Activated T-cell treated with anti-CD3 and anti-CD28 coated beads for 1 hour (primary cell): ENCODE measurements around the gene NRN1L.
A peak's percentile ranks its signal among the peaks of the same experiment; 100 is the strongest.
"Not testable (repeated sequence)": the region's sequence is repeated elsewhere in the genome, so short reads cannot be mapped to it uniquely, and the experiment has no call there.

Experiments
- DNase-seq: peaks from one replicate; pipeline ENCODE4 v3.0.0-alpha.2; 2020; ENCODE audit warnings: low read depth

NRN1L gene

DNA sequence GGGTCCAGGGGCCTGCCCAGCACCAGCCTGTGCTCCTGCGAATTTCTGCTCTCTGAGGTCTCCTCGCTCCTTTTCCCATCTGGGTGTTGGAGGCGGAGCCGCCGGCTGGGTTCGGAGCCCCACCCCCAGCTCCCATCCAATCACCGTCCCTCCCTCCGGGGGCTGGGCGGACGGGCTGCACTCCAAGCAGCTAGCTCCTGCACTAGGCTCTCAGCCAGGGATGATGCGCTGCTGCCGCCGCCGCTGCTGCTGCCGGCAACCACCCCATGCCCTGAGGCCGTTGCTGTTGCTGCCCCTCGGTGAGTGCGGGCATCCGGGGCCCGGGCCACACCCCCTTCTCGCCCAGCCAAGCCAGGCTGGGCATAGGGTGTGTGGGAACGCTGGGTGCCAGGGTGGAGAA lies at the start of gene NRN1L:
Gene NRN1L, plus strand, starts transcription at position 202 of the 400 bp plus-strand sequence. Its CDS starts 19 bp downstream, at position 221.
- no peak for DNase-seq

- DNase-seq, result not testable (repeated sequence)
Observed at GRCh38 chr16:67837190-67837589, 47.5 kb upstream of the NRN1L start.

- no peak for DNase-seq
Observed at GRCh38 chr16:67837811-67838210, 46.9 kb upstream of the NRN1L start.

- no peak for DNase-seq
Observed at GRCh38 chr16:67841198-67841815, 43.4 kb upstream of the NRN1L start.

DNA sequence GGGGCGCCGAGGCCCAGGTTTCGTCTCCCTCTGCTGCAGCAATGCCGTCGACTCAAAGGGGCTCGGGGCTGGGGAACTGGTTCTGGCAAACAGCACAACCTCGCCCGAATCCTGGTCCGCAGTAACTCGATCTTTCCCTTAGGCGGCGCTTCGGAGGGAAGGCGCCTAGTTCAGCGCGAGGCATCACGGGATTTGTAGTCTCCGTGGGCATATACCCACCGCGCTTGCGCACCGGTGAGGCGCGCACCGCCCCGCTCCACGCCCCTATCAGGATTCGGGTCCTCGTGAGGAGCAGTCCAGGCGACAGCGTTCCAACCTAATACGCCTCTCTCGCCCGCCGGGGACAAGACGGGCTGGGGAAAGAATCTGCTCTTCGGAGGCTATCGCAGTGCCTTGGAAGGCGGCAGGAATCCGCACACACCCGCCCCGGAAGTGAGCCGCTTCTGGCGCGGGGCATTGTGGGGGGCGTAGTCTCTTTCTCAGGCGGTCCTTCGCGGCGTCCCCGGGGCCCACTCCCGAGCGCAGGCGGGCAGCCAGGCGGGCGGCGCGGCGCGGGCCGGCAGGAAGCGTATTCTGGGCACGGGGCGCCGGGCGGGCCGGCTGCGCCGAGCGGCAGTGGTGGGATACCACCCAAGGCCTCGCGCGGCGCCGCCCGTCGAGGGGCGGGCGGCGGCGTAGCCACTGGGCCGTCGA lies 42.7 kb upstream of the NRN1L start, which contains the start of gene THAP11:
Gene THAP11, plus strand, starts transcription at position 505 of the 693 bp plus-strand sequence. CDS start 235 bp downstream, outside the sequence.
- peak; percentile 89 for DNase-seq

GRCh38 chr16:67842509-67843342 lies 42.0 kb upstream of the NRN1L start:
- DNase-seq, result peak; percentile 35

DNA sequence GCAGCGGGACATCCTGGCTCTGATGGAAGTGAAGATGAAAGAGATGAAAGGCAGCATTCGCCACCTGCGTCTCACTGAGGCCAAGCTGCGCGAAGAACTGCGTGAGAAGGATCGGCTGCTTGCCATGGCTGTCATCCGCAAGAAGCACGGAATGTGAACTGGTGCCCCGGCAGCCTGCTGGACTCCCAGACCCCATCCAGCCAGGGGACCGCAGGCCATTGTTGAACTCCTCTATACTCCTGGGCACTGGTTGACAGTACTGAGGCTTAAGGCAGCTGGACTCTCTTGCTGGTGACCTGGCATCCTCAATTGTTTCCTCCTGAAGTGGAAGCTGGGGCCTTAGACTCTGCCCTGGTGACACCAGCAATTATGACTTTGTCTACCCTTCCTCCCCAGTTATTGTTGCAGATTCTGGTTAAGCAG lies 41.3 kb upstream of the NRN1L start:
- DNase-seq, result no peak

GRCh38 chr16:67844497-67844896 lies 40.2 kb upstream of the NRN1L start:
- DNase-seq, result no peak

DNA sequence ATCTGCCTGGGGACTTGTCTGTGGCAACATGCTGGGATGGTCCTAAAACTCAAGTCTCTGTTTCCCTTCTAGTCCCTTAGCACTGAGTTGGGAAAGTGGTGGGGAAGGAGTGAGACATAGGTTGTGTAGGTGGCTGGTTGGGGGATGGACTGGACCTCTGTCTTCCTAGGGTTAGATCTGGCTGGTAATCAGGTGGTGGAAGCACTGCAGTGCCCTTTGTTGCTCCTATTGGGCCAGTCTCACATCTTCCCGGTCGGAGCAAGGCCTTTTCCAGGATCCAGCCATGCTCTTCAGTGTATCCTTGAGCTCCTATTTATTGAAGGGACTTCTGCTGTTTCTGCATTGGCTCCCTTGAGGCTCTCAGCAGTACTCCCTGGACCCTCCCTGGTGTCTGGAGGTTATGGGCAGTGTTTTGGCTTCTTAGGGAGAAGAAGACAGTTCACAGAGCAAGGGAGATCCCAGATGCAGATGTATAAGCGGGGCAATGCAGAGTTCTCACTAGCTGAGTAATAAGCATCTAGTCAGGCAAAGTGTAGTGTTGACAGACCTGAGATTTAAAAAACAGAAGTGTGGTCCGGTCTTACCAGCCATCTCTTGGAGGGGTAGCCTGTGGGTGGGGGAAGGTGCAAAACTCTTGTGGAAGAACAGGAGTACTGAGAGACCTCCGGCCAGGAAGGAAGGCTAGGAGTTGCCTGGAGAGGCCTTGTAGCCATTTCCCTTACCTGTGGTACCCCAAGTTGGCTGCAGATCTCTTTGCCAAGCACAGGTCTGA lies 39.2 kb upstream of the NRN1L start:
- DNase-seq, result no peak

- no peak for DNase-seq
Observed at GRCh38 chr16:67846063-67846319, 38.7 kb upstream of the NRN1L start.

DNA sequence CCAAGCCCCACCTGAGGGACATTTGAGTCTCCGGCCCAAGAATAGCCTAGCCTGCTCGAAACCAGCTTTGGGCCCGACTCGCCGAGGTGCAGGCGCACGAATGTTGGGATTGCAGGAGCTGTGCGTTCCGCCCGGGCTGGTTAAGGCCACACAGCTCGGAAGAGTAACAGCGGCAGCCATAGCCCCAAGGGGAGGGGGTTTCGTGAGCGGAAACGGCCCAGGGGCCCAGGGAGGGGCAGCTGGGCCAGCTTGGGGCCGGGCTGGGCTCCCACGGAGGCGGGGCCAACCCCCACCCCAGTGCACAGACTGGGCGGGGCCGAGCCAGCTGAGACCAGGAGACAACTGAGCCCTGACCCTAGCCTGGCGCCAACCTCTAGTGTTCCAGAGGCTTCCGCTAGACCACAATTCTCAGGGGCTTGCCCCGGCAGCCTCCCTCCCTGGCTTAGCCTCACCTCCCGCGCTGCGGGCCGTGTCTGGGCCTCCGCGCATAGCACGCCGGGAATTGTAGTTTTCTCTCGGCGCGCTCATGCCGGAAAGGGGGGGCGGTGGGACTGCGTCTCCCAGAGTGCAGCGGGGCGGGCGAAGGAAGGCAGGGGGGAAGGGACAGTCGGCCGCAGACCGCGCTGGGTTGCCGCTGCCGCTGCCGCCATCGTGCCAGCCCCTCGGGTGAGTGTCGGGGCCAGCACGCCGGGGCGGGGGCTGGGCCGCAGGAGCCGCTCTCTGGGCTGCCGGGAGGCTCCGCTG lies 38.2 kb upstream of the NRN1L start, which contains the start of gene NUTF2:
Gene NUTF2, plus strand, starts transcription at position 614 of the 744 bp plus-strand sequence. CDS start 18,198 bp downstream, outside the sequence.
- peak; percentile 91 for DNase-seq

DNA sequence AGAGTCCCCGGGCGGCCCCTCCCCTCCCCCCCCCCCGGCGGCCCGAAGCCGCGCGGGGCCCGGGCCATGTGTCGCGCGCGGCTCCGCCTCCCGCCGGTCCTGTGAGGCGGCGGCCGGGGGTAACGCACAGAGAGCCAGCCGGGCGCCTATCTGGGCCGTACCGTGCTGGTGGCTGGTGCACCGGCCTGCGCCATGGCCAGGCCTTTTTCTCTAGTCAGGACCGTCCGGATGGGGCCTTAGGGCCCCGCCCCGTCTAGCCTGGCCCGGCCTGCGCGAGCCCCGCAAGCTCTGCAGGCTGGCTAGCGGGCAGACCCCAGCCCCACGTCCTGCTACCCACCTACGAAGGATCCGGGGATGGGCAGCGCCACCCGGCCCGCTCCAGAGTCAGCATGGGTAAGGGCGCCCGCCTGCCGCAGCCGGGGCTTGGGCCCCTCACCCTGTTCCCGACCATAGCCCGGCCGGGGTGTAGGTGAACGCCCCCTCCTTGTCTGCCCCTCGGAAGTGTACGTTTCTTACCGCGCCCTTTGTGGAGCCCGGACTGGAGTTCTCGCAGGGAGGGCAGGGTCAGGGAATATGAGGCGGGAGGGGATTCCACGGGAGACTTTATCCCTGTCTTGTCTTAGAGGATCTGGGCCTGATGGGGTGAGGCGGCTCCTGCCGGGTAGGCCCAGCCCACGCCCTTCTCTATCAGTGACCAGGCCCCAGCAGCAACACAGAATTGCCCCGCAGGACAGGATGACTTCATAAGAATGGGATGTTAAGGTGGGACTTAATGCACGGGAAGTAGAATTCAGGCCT lies 37.4 kb upstream of the NRN1L start, which contains the start of gene CENPT:
Gene CENPT, minus strand, starts transcription at position 630 of the 798 bp plus-strand sequence. CDS start 13,834 bp downstream, outside the sequence.
- DNase-seq, result no peak

DNA sequence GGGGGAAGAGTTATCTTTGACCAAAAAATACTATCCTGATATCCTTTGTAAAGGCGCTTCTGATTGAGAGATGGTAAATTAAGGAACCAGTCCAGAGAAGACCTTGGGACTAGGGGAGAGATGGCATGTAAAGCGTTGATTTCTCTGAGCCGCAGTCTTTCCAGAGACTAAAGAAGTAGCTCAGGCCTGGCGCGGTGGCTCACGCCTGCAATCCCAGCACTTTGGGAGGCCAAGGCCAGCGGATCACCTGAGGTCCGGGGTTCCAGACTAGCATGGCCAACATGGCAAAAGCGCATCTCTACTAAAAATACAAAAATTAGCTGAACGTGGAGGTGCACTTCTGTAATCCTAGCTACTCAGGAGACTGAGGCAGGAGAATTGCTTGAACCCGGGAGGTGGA lies 36.6 kb upstream of the NRN1L start:
- DNase-seq, result no peak

DNA sequence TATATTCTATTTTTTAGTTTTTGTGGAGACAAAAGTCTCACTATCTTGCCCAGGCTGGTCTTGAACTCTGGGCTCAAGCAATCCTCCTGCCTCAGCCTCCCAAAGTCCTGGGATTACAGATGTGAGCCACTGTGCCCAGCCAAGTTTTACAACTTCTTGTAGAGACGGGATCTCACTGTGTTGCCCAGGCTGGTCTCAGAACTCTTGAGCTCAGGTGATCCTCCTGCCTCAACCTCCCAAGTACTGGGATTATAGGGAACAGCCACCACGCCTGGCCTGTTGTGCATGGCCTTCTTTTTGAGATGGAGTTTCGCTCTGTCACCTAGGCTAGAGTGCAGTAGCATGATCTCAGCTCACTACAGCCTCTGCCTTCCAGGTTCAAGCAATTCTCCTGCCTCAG lies 31.0 kb upstream of the NRN1L start:
- no peak for DNase-seq

DNA sequence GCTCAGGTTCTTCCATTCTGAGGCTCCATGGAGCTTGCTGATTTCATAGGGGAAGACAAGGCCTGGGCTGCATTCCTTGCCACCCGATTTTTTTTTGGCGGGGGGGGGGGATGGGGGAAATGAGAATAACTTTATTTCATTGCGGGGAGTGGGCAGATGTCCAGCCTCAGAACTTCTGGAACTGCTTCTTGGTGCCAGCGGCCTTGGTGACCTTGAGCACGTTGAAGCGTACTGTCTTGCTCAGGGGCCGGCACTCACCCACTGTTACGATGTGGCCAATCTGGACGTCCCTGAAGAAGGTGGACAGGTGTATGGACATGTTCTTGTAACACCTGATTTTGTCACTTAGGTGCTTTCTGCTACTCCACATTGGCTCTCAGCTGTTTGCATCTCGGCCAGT lies 28.9 kb upstream of the NRN1L start:
- no peak for DNase-seq

DNA sequence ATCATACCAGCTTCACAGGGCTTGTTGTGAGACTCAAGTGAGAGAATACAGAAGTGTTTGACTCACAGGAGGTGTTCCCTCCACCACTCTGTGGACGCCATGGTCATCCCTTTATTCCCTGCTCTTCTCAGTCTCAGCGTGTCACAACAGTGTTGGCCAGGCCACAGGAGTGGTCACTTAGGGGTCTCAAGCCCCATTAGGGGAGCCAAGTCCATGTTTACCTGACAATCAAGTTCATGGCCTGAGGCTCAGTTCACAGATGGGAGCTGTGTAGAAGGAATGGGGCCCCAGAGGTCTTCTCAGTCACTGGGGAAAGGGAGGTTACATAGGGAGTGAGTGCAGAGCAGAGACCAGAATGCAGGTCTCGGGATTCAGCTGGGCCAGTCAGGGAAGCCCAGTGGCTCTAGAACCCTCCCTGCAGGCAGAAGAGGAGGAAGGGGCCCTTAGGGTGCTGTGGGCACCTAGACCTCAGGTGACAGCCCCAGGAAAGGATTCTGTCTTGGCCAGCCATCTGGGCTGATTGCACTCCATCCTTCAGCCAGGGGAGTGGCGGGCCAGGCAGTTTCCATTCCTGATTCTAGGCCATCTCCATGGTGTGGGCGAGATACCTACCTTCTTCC lies 27.6 kb upstream of the NRN1L start:
- DNase-seq, result no peak

DNA sequence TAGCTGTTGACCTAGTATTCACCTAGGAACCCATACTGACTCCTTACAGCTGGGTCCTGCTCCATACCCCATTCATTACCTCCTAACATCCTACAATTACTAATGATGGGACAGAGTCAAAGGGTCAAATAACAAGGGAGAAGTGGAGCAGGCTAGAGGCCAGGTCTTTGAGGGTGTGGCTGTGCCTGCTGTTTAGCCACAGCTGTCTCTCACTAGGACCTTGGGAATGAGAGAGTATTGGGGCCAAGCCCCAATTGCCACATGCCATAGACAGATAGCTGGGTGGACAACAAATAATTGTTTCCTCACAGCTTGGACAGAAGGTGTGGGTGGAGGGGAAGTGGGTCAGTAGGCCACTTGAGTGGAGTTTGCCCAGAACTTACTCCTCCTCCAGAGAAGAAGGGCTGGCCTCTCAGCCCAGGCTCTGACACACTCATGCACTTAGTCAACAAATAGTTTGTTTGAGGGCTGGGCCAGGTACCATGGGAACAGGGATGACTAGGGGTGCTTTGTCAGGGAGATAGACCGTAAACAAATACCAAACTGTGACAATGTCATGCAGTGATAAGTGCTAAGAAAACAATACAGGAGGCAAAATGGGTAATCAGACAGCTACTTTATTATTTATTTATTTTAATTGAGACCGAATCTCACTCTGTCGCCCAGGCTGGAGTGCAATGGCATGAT lies 27.0 kb upstream of the NRN1L start:
- peak; percentile 9 for DNase-seq

DNA sequence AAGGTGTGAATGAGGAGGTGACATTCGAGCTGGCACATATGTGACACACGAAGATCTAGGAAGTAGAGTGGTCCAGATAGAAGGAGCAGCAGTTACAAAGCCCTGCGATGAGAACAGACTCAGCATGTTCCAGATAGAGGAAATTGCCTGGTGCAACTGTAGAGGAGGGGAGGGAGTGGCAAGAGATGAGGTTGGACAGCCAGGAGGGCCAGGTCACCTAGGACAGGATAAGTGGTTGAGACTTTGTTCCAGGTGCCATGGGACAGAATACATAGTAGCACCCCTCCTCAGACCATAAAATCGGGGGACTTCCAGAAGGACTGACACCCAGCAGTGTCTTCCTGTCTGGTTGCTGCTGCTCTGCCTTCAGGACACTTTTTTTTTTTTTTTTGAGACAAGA lies 26.2 kb upstream of the NRN1L start:
- DNase-seq, result no peak
